SK-N-SH treated with all-trans-retinoic acid at 6 μM for 48 hours (cell line): ENCODE data around the gene PRDM11.

Experiments
- ATAC-seq: fragments of 200-7000 bp; cut with Tn5 transposase; 3 replicates; pipeline ENCODE4 v1.9.1; 2020; ENCODE audit warnings: mild to moderate bottlenecking, moderate library complexity
- ARNTL ChIP-seq: fragments of 450-650 bp; formaldehyde crosslinking; IDR thresholded peaks from 2 replicates; pipeline ENCODE4 v1.5.0; 2020; ENCODE audit warnings: low read depth, mild to moderate bottlenecking, moderate library complexity, borderline replicate concordance
- BACH2 ChIP-seq: fragments of 250-450 bp; sonication (Bioruptor Pico); IDR thresholded peaks from 2 replicates; pipeline ENCODE4 v1.9.0; 2021; ENCODE audit warnings: mild to moderate bottlenecking, borderline replicate concordance
- CREB5 ChIP-seq: fragments of 250-450 bp; sonication (Bioruptor Pico); IDR thresholded peaks from 2 replicates; pipeline ENCODE4 v1.5.1; 2020; ENCODE audit warnings: low read depth, mild to moderate bottlenecking, moderate library complexity
- CSDC2 ChIP-seq: fragments of 250-450 bp; sonication (Bioruptor Pico); IDR thresholded peaks from 2 replicates; pipeline ENCODE4 v1.5.0; 2020; ENCODE audit warnings: mild to moderate bottlenecking, moderate library complexity
- CSRNP3 ChIP-seq: fragments of 250-450 bp; sonication (Bioruptor Pico); IDR thresholded peaks from 2 replicates; pipeline ENCODE4 v1.5.1; 2021; ENCODE audit warnings: mild to moderate bottlenecking, moderate library complexity
- ESRRG ChIP-seq: fragments of 250-450 bp; sonication (Bioruptor Pico); IDR thresholded peaks from 2 replicates; pipeline ENCODE4 v1.6.1; 2021; ENCODE audit warnings: mild to moderate bottlenecking
- GLIS3 ChIP-seq: fragments of 250-450 bp; sonication (Bioruptor Pico); IDR thresholded peaks from 2 replicates; pipeline ENCODE4 v1.5.0; 2020; ENCODE audit warnings: mild to moderate bottlenecking, moderate library complexity
- ISL1 ChIP-seq: fragments of 250-450 bp; sonication (Bioruptor Pico); IDR thresholded peaks from 2 replicates; pipeline ENCODE4 v2.1.2; 2022; ENCODE audit warnings: mild to moderate bottlenecking, moderate library complexity
- OSR1 ChIP-seq: fragments of 250-450 bp; sonication (Bioruptor Pico); IDR thresholded peaks from 2 replicates; pipeline ENCODE4 v1.8.0; 2022; ENCODE audit warnings: moderate library complexity, mild to moderate bottlenecking, inconsistent platforms
- PATZ1 ChIP-seq: fragments of 250-450 bp; sonication (Bioruptor Pico); IDR thresholded peaks from 2 replicates; pipeline ENCODE4 v1.8.0; 2020; ENCODE audit warnings: mild to moderate bottlenecking, moderate library complexity, borderline replicate concordance
- POU6F1 ChIP-seq: fragments of 250-450 bp; sonication (Bioruptor Pico); IDR thresholded peaks from 2 replicates; pipeline ENCODE4 v1.8.0; 2021; ENCODE audit warnings: low read depth, mild to moderate bottlenecking, moderate library complexity, borderline replicate concordance
- PPARA ChIP-seq: fragments of 250-450 bp; sonication (Bioruptor Pico); IDR thresholded peaks from 2 replicates; pipeline ENCODE4 v1.5.0; 2020; ENCODE audit warnings: mild to moderate bottlenecking, borderline replicate concordance
- RARB ChIP-seq: fragments of 250-450 bp; sonication (Bioruptor Pico); IDR thresholded peaks from 2 replicates; pipeline ENCODE4 v1.8.0; 2021; ENCODE audit warnings: mild to moderate bottlenecking, moderate library complexity
- SNAI2 ChIP-seq: fragments of 250-450 bp; sonication (Bioruptor Pico); IDR thresholded peaks from 2 replicates; pipeline ENCODE4 v1.5.0; 2020; ENCODE audit warnings: mild to moderate bottlenecking, moderate library complexity
- TCF4 ChIP-seq: fragments of 250-450 bp; sonication (Bioruptor Pico); IDR thresholded peaks from 2 replicates; pipeline ENCODE4 v1.8.0; 2021; ENCODE audit warnings: mild to moderate bottlenecking, moderate library complexity, borderline replicate concordance
- TOX ChIP-seq: fragments of 250-450 bp; sonication (Bioruptor Pico); IDR thresholded peaks from 2 replicates; pipeline ENCODE4 v1.8.0; 2021; ENCODE audit warnings: mild to moderate bottlenecking, moderate library complexity, borderline replicate concordance
- ZC3H10 ChIP-seq: fragments of 250-450 bp; sonication (Bioruptor Pico); IDR thresholded peaks from 2 replicates; pipeline ENCODE4 v1.5.1; 2021; ENCODE audit warnings: mild to moderate bottlenecking, moderate library complexity
- ZFP3 ChIP-seq: fragments of 250-450 bp; sonication (Bioruptor Pico); IDR thresholded peaks from 2 replicates; pipeline ENCODE4 v1.5.0; 2020; ENCODE audit warnings: mild to moderate bottlenecking, moderate library complexity
- ZNF565 ChIP-seq: fragments of 450-650 bp; formaldehyde crosslinking; conservative IDR thresholded peaks from 2 replicates; pipeline ENCODE4 v1.5.0; 2020; ENCODE audit warnings: low read depth, mild to moderate bottlenecking, moderate library complexity
- ZNF70 ChIP-seq: fragments of 450-650 bp; formaldehyde crosslinking; IDR thresholded peaks from 2 replicates; pipeline ENCODE4 v1.5.0; 2020; ENCODE audit warnings: mild to moderate bottlenecking, moderate library complexity
- ZNF8 ChIP-seq: fragments of 450-650 bp; formaldehyde crosslinking; IDR thresholded peaks from 2 replicates; pipeline ENCODE4 v1.5.0; 2020; ENCODE audit warnings: mild to moderate bottlenecking, moderate library complexity

The PRDM11 gene

GRCh38 chr11:45267652-45268299 is 121.3 kb downstream of the PRDM11 start:
- TF ChIP-seq PATZ1 (CRISPR knock-in tag) = no peak
- TF ChIP-seq CSDC2 (CRISPR knock-in tag) = no peak
- no peak for TF ChIP-seq SNAI2 (CRISPR knock-in tag)
- no peak for TF ChIP-seq ZFP3 (CRISPR knock-in tag)
- TF ChIP-seq ZC3H10 (CRISPR knock-in tag) = no peak
- TF ChIP-seq ZNF70 (CRISPR knock-in tag) = no peak
- TF ChIP-seq TOX (CRISPR knock-in tag) = no peak
- no peak for TF ChIP-seq ZNF8 (CRISPR knock-in tag)
- no peak for TF ChIP-seq ISL1
- TF ChIP-seq RARB (CRISPR knock-in tag) = no peak
- no peak for TF ChIP-seq CSRNP3
- no peak for TF ChIP-seq CREB5 (CRISPR knock-in tag)
- no peak for TF ChIP-seq TCF4 (CRISPR knock-in tag)
- TF ChIP-seq OSR1 = no peak
- TF ChIP-seq BACH2 (CRISPR knock-in tag) = no peak
- TF ChIP-seq POU6F1 (CRISPR knock-in tag) = no peak
- TF ChIP-seq GLIS3 (CRISPR knock-in tag) = no peak
- no peak for TF ChIP-seq ARNTL (CRISPR knock-in tag)
- ATAC-seq = no peak

GRCh38 chr11:45269678-45270077 is 123.2 kb downstream of the PRDM11 start:
- TF ChIP-seq POU6F1 (CRISPR knock-in tag) (no peak), OSR1 (no peak), PPARA (no peak), ISL1 (no peak), ZNF70 (CRISPR knock-in tag) (no peak), CSDC2 (CRISPR knock-in tag) (no peak), PATZ1 (CRISPR knock-in tag) (no peak), ESRRG (no peak), RARB (CRISPR knock-in tag) (no peak), TCF4 (CRISPR knock-in tag) (no peak), ZNF565 (CRISPR knock-in tag) (no peak)
- no peak for ATAC-seq
